Prostate gland (tissue), 2 donors: ENCODE results near the gene CSNK1D. TPM values are rescaled to one million over a fixed set of nuclear protein-coding genes. Genes with fewer than 3 reads are reported as not detected.

ENCODE experiments used
- DNase-seq: peaks from one replicate; pipeline ENCODE4 v3.0.0-alpha.2; 2019; ENCODE audit warnings: low spot score
- H3K27ac ChIP-seq, 2 donors: fragments of 200-600 bp; sonication (generic); 2 replicates each; pipeline ENCODE4 v1.5.1; 2017 to 2019
- H3K27me3 ChIP-seq: fragments of 200-600 bp; sonication (generic); replicated peaks from 2 replicates; pipeline ENCODE4 v1.5.1; 2019; ENCODE audit not compliant: insufficient read depth
- H3K36me3 ChIP-seq, 2 donors: fragments of 200-600 bp; sonication (generic); 1 replicate in 1 of 2; 2 replicates in 1 of 2; pipeline versions ENCODE4 v1.5.1 to v1.8.1; 2017 to 2019
- H3K4me1 ChIP-seq: fragments of 200-600 bp; sonication (generic); replicated peaks from 2 replicates; pipeline ENCODE4 v1.5.1; 2019
- H3K4me3 ChIP-seq, 2 donors: fragments of 200-600 bp; sonication (generic); 2 replicates each; pipeline ENCODE4 v1.5.1; 2017 to 2019
- H3K9me3 ChIP-seq: fragments of 200-600 bp; sonication (generic); 2 replicates; pipeline ENCODE4 v1.5.1; 2017
- CTCF ChIP-seq, 4 experiments: fragments of 200-600 bp in 2 of 4; fragments of 450-650 bp in 2 of 4; sonication (generic) in 2 of 4; IDR thresholded peaks; 1 replicate in 3 of 4; 2 replicates in 1 of 4; pipeline ENCODE4 v1.5.1; 2016 to 2019; ENCODE audit warnings: antibody characterized with exemption in 4 of 4, mild to moderate bottlenecking in 2 of 4, moderate library complexity in 2 of 4
- POLR2A ChIP-seq: fragments of 450-650 bp; IDR thresholded peaks from one replicate; pipeline ENCODE4 v1.6.1; 2016; ENCODE audit warnings: antibody characterized with exemption, mild to moderate bottlenecking
- POLR2AphosphoS5 ChIP-seq: sonication (generic); formaldehyde crosslinking; IDR thresholded peaks from one replicate; pipeline ENCODE4 v1.6.1; 2017; ENCODE audit warnings: antibody characterized with exemption
- WGBS: methylation state at CpG from one replicate; pipeline ENCODE4 v1.1.5; 2018; 5-methylcytosine and 5-hydroxymethylcytosine counted together
- intact Hi-C: fragments of 100-400 bp; cut with DNase I; formaldehyde crosslinking; loops from one replicate; pipeline ENCODE4 v1.14.2; 2022
- total RNA-seq, 2 donors: library from RNA; depleted of rRNA; stranded (reverse); fragments of >200 nt; gene quantifications; one replicate each; pipeline ENCODE4 v1.1.0, GENCODE V29; 2016

Gene CSNK1D
- total RNA-seq, 2 donors from 2014 or later = 80.3 to 155 TPM

- H3K4me3 ChIP-seq = no peak overlapping the region
- intact Hi-C loops = no loop called here
These were observed 27.5 kb downstream of the CSNK1D start for GRCh38 chr17:82246040-82246364.

GRCh38 chr17:82245134-82246039 lies 28.1 kb downstream of the CSNK1D start:
- peaks cover 35 to 46% of the 10 kb centered on the region in 2 donors for H3K36me3 ChIP-seq
- intact Hi-C loops = loop anchor here (2.0 kb wide), 1 partner anchor 77 kb away; no protein-coding TSS in a partner anchor
- 66% methylated on average over 41 of the region's 47 CpGs for WGBS

More at GRCh38 chr17:82246040-82246364, 27.5 kb downstream of the CSNK1D start:
- no peaks in the 10 kb centered on the region for H3K9me3 ChIP-seq
- no peak for DNase-seq
- 45% methylated on average over 5 of the region's 5 CpGs for WGBS
- TF ChIP-seq POLR2A = no peak
- TF ChIP-seq CTCF (IDR thresholded peaks at IDR 0.05) = no peak
- no peak for TF ChIP-seq POLR2AphosphoS5
- H3K27me3 ChIP-seq = no peaks in the 10 kb centered on the region
- peaks cover 41 to 50% of the 10 kb centered on the region in 2 donors for H3K36me3 ChIP-seq
- H3K27ac ChIP-seq = peak overlapping the region; percentile 70 to 78
- peaks cover 44% of the 10 kb centered on the region for H3K4me1 ChIP-seq

DNA sequence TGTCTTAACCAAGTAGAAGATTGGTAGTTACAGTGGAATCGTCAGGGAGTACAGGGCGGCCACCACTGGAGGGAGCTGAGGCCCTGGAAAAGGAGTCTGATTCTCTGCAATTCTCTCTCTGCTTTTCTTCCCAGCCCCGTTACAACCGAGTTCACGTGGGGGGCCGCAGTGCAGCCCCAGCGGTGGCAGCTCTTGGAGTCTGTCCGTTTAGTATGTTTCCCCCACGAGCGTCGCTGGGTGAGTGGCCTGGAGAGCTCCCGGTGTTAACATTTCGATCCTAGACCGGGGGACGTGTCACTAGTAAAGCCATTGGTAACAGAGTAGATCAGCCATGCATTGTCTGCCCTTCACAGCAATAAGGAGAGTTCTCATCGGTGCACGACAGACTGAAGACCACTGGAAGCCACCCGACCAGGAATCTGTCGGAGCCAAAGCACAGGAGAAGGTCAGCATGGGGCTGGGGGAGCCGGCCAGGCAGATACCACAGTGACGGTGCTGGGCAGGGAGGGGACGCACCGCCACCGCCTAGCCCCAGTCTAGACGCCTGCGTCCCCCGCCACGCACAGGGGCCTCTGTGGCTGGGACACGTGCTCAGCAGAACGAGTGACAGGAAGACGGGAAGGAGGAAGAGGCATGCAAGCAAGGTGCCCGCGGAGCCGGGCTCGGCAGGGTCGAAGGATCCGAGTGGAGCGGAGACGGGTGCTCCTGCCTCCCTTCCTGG lies 28.9 kb downstream of the CSNK1D start:
- peak overlapping the region in 1 of 2 donors; percentile 80 for H3K27ac ChIP-seq
- H3K36me3 ChIP-seq = peaks cover 27 to 39% of the 10 kb centered on the region in 2 donors
- no peak for DNase-seq
- H3K9me3 ChIP-seq = no peaks in the 10 kb centered on the region
- WGBS = 76% methylated on average over 39 of the region's 39 CpGs
- intact Hi-C loops = loop anchor here (2.0 kb wide), 1 partner anchor 78 kb away; no protein-coding TSS in a partner anchor
- peaks cover 49% of the 10 kb centered on the region for H3K4me1 ChIP-seq
- H3K4me3 ChIP-seq = no peak overlapping the region
- no peaks in the 10 kb centered on the region for H3K27me3 ChIP-seq
- TF ChIP-seq POLR2A (no peak), POLR2AphosphoS5 (no peak), CTCF (IDR thresholded peaks at IDR 0.05) (peak; percentile 24 to 65 (median 60))

More at GRCh38 chr17:82245134-82246039, 28.1 kb downstream of the CSNK1D start:
- Histone ChIP-seq H3K27me3 (no peaks in the 10 kb centered on the region), H3K27ac (peak overlapping the region; percentile 70 to 78), H3K9me3 (no peaks in the 10 kb centered on the region), H3K4me3 (no peak overlapping the region), H3K4me1 (peaks cover 50% of the 10 kb centered on the region)
- no peak for DNase-seq
- TF ChIP-seq CTCF (IDR thresholded peaks at IDR 0.05) (no peak), POLR2A (no peak), POLR2AphosphoS5 (peak; percentile 40)

DNA sequence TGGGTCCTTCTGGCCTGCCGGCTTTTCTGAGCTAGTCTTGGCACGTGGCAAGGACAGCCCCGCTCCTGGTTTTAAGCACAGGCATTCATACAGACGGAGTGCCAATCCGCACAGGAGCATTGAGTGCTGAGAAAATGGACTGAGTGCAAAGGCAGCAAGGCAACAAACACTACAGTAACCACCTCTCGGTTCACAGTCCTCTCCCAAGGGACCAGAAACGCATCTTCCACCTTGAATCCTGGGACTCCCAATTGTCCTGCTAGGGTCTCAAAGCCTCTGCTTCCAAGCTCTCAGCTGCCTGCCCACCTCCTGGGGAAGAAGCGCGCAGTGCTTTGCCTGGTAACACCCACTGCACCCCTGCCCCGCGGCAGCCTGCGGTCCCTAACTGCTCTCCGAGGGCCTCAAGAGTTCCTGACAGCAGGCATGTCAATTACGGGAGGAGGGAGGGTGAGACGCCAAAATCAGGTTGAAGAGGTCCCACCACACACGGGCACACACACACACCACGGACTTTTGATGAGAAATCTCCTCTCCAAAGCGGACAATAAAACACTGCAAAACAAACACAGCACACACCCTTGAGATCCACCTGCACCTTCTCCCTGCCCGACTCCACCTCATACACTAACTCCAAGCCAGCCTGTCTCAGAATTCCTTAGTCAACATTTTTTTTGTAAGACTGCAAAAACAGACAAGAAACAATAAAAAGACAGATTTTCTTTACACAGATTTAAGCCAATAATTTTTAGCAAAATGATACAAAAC lies 29.7 kb downstream of the CSNK1D start:
- peak overlapping the region; percentile 77 to 80 for H3K27ac ChIP-seq

More for the DNA sequence above, 29.7 kb downstream of the CSNK1D start:
- H3K36me3 ChIP-seq = peaks cover 20 to 32% of the 10 kb centered on the region in 2 donors
- no peaks in the 10 kb centered on the region for H3K27me3 ChIP-seq
- H3K9me3 ChIP-seq = no peaks in the 10 kb centered on the region
- intact Hi-C loops = loop anchor here (2.0 kb wide), 1 partner anchor 79 kb away; no protein-coding TSS in a partner anchor
- no peak for DNase-seq
- no peak overlapping the region for H3K4me3 ChIP-seq
- WGBS = 54% methylated on average over 19 of the region's 19 CpGs
- peaks cover 55% of the 10 kb centered on the region for H3K4me1 ChIP-seq
- TF ChIP-seq POLR2A = no peak
- TF ChIP-seq CTCF (IDR thresholded peaks at IDR 0.05) = no peak
- no peak for TF ChIP-seq POLR2AphosphoS5
